Ammon's horn (tissue), 1 donor: Measurements from ENCODE around the gene TMEM120B.
"Not testable (repeated sequence)": the region's sequence is repeated elsewhere in the genome, so short reads cannot be mapped to it uniquely, and the experiment has no call there.

ENCODE experiments used
- DNase-seq: peaks from one replicate; pipeline ENCODE4 v3.0.0-alpha.2; 2016; ENCODE audit warnings: low spot score

The TMEM120B gene

GRCh38 chr12:121748218-121748570 is 35.6 kb downstream of the TMEM120B start:
- no peak for DNase-seq

- no peak for DNase-seq
Observed at GRCh38 chr12:121748571-121749265, 36.2 kb downstream of the TMEM120B start.

GRCh38 chr12:121749267-121749666 is 36.7 kb downstream of the TMEM120B start:
- DNase-seq, result no peak

- DNase-seq, result no peak
Observed at GRCh38 chr12:121750507-121750955, 38.0 kb downstream of the TMEM120B start.

- DNase-seq, result no peak
Observed at GRCh38 chr12:121751034-121751433, 38.5 kb downstream of the TMEM120B start.

GRCh38 chr12:121751749-121752351 is 39.3 kb downstream of the TMEM120B start:
- DNase-seq, result no peak

- peak; percentile 92 for DNase-seq
Observed at GRCh38 chr12:121753844-121754264, 41.3 kb downstream of the TMEM120B start.

GRCh38 chr12:121754836-121755235 is 42.3 kb downstream of the TMEM120B start:
- no peak for DNase-seq

- no peak for DNase-seq
Observed at GRCh38 chr12:121755591-121755990, 43.0 kb downstream of the TMEM120B start.

- DNase-seq, result not testable (repeated sequence)
Observed at GRCh38 chr12:121758536-121758935, 46.0 kb downstream of the TMEM120B start.

- DNase-seq, result no peak
Observed at GRCh38 chr12:121762269-121762668, 49.7 kb downstream of the TMEM120B start.

GRCh38 chr12:121764808-121765207 is 52.3 kb downstream of the TMEM120B start:
- no peak for DNase-seq

- no peak for DNase-seq
Observed at GRCh38 chr12:121765573-121765972, 53.0 kb downstream of the TMEM120B start.

GRCh38 chr12:121766290-121767039 is 53.9 kb downstream of the TMEM120B start:
- no peak for DNase-seq

- peak; percentile 88 for DNase-seq
Observed at GRCh38 chr12:121767525-121768016, 55.0 kb downstream of the TMEM120B start.

GRCh38 chr12:121769297-121769830 is 56.8 kb downstream of the TMEM120B start:
- no peak for DNase-seq

- no peak for DNase-seq
Observed at GRCh38 chr12:121769831-121770301, 57.3 kb downstream of the TMEM120B start.

- DNase-seq, result no peak
Observed at GRCh38 chr12:121770388-121770787, 57.8 kb downstream of the TMEM120B start.

GRCh38 chr12:121770813-121771625 is 58.5 kb downstream of the TMEM120B start:
- no peak for DNase-seq

GRCh38 chr12:121773011-121773777 is 60.6 kb downstream of the TMEM120B start:
- DNase-seq, result peak; percentile 75
